ENCODE results near the gene MCRIP2.

Gene MCRIP2

GRCh38 chr16:648071-648780, 6.6 kb downstream of the MCRIP2 start:
- H3K27me3 ChIP-seq (ENCODE audit: insufficient read depth, low read length, poor library complexity, severe bottlenecking) = no peaks in the 10 kb centered on the region
- no peaks in the 10 kb centered on the region for H4K20me1 ChIP-seq (ENCODE audit: insufficient read depth, low read length, poor library complexity, severe bottlenecking)
- no peaks in the 10 kb centered on the region for H3K9me2 ChIP-seq (replicated peaks; ENCODE audit: low read depth, low read length)
- H3K79me2 ChIP-seq (ENCODE audit: insufficient read depth, low read length) = 0 out of 2 replicates have a peak, but pooled peaks cover 3% of the 10 kb centered on the region
- TF ChIP-seq CTCF (conservative IDR thresholded peaks at IDR 0.05; ENCODE audit: low read length) = peak; percentile 56
- no peak for TF ChIP-seq EZH2phosphoT487 (IDR thresholded peaks at IDR 0.05; ENCODE audit: borderline replicate concordance)
- no peaks in the 10 kb centered on the region for H3K36me3 ChIP-seq (ENCODE audit: insufficient read depth, low read length)
- peak overlapping the region; percentile 76 for H3K9ac ChIP-seq (ENCODE audit: low read depth, low read length, poor library complexity, severe bottlenecking)
- H3K4me1 ChIP-seq (ENCODE audit: insufficient read depth, low read length, poor library complexity, severe bottlenecking) = peaks cover under 1% of the 10 kb centered on the region
- H2AFZ ChIP-seq (ENCODE audit: low read length) = peak overlapping the region; percentile 64
- peak overlapping the region; percentile 86 for H3K4me3 ChIP-seq (ENCODE audit: low read length, poor library complexity, severe bottlenecking)
- no peaks in the 10 kb centered on the region for H3F3A ChIP-seq (ENCODE audit: low read depth)
- no peaks in the 10 kb centered on the region for H3K9me3 ChIP-seq (ENCODE audit: insufficient read depth, low read depth, low read length)
- peak overlapping the region; percentile 88 for H3K4me2 ChIP-seq (ENCODE audit: low read depth, low read length, poor library complexity, severe bottlenecking)

GRCh38 chr16:648781-649589, 7.4 kb downstream of the MCRIP2 start, which contains the start of gene WDR90:
Gene WDR90, plus strand, starts transcription at chr16:649365. Its CDS starts 52 bp downstream, at chr16:649417.
- Histone ChIP-seq H2AFZ (ENCODE audit: low read length) (peak within 1 kb of the TSS; percentile 64), H3K9me2 (replicated peaks; ENCODE audit: low read depth, low read length) (no peaks in the 10 kb centered on the region), H3K4me3 (ENCODE audit: low read length, poor library complexity, severe bottlenecking) (peak within 1 kb of the TSS; percentile 86), H3K36me3 (ENCODE audit: insufficient read depth, low read length) (no peaks in the 10 kb centered on the region), H3K9me3 (ENCODE audit: insufficient read depth, low read depth, low read length) (no peaks in the 10 kb centered on the region), H3K4me2 (ENCODE audit: low read depth, low read length, poor library complexity, severe bottlenecking) (peak within 1 kb of the TSS; percentile 88), H3K79me2 (ENCODE audit: insufficient read depth, low read length) (0 out of 2 replicates have a peak, but pooled peaks cover 3% of the 10 kb centered on the region), H3K4me1 (ENCODE audit: insufficient read depth, low read length, poor library complexity, severe bottlenecking) (no peaks in the 10 kb centered on the region), H3F3A (ENCODE audit: low read depth) (no peaks in the 10 kb centered on the region), H3K9ac (ENCODE audit: low read depth, low read length, poor library complexity, severe bottlenecking) (peak within 1 kb of the TSS; percentile 76), H4K20me1 (ENCODE audit: insufficient read depth, low read length, poor library complexity, severe bottlenecking) (no peaks in the 10 kb centered on the region), H3K27me3 (ENCODE audit: insufficient read depth, low read length, poor library complexity, severe bottlenecking) (no peaks in the 10 kb centered on the region)
- TF ChIP-seq CTCF (conservative IDR thresholded peaks at IDR 0.05; ENCODE audit: low read length) (no peak), EZH2phosphoT487 (IDR thresholded peaks at IDR 0.05; ENCODE audit: borderline replicate concordance) (no peak)

- TF ChIP-seq EZH2phosphoT487 (IDR thresholded peaks at IDR 0.05; ENCODE audit: borderline replicate concordance) (no peak), CTCF (conservative IDR thresholded peaks at IDR 0.05; ENCODE audit: low read length) (no peak)
- Histone ChIP-seq H3K4me1 (ENCODE audit: insufficient read depth, low read length, poor library complexity, severe bottlenecking) (no peaks in the 10 kb centered on the region), H2AFZ (ENCODE audit: low read length) (no peak overlapping the region), H4K20me1 (ENCODE audit: insufficient read depth, low read length, poor library complexity, severe bottlenecking) (no peaks in the 10 kb centered on the region), H3F3A (ENCODE audit: low read depth) (no peaks in the 10 kb centered on the region), H3K4me2 (ENCODE audit: low read depth, low read length, poor library complexity, severe bottlenecking) (peak overlapping the region; percentile 65), H3K4me3 (ENCODE audit: low read length, poor library complexity, severe bottlenecking) (peak overlapping the region; percentile 86), H3K36me3 (ENCODE audit: insufficient read depth, low read length) (no peaks in the 10 kb centered on the region), H3K79me2 (ENCODE audit: insufficient read depth, low read length) (0 out of 2 replicates have a peak, but pooled peaks cover 3% of the 10 kb centered on the region), H3K9me2 (replicated peaks; ENCODE audit: low read depth, low read length) (no peaks in the 10 kb centered on the region), H3K9me3 (ENCODE audit: insufficient read depth, low read depth, low read length) (no peaks in the 10 kb centered on the region), H3K9ac (ENCODE audit: low read depth, low read length, poor library complexity, severe bottlenecking) (peak overlapping the region; percentile 76), H3K27me3 (ENCODE audit: insufficient read depth, low read length, poor library complexity, severe bottlenecking) (no peaks in the 10 kb centered on the region)
These were observed 8.0 kb downstream of the MCRIP2 start for GRCh38 chr16:649631-650030.

Data from Loucy (cell line).